RWPE1 (cell line): ENCODE results near the gene RAP1GAP2.
"Not testable (repeated sequence)": the region's sequence is repeated elsewhere in the genome, so short reads cannot be mapped to it uniquely, and the experiment has no call there.

Experiments used
- CTCF ChIA-PET: fragments of 350-600 bp; sonication (Branson Sonifier 250); formaldehyde crosslinking; extraction: SDS; loops from one replicate; lab custom pipeline; 2021; lab: Yijun Ruan, JAX
- POLR2A ChIA-PET: fragments of 400-600 bp; formaldehyde crosslinking; extraction: SDS; loops from one replicate; lab custom pipeline; 2020; ENCODE audit warnings: antibody characterized with exemption; ENCODE audit not compliant: low non-redundant PET; lab: Yijun Ruan, JAX
- DNase-seq: peaks from one replicate; pipeline ENCODE4 v3.0.0; 2012; ENCODE audit warnings: low spot score
- H3K27ac ChIP-seq: fragments of 450-650 bp; 2 replicates; pipeline ENCODE4 v1.5.1; 2017
- CTCF ChIP-seq: fragments of 450-650 bp; conservative IDR thresholded peaks from 2 replicates; pipeline ENCODE4 v1.5.1; 2017; ENCODE audit warnings: low read depth, mild to moderate bottlenecking

The RAP1GAP2 gene

GRCh38 chr17:2778489-2778888, 17.7 kb upstream of the RAP1GAP2 start:
- no peak for TF ChIP-seq CTCF
- DNase-seq, result no peak
- CTCF ChIA-PET, result no interaction called here
- POLR2A ChIA-PET, result no interaction called here
- no peak overlapping the region for H3K27ac ChIP-seq

GRCh38 chr17:2779545-2779944, 16.7 kb upstream of the RAP1GAP2 start:
- no peak for TF ChIP-seq CTCF
- CTCF ChIA-PET, result no interaction called here
- POLR2A ChIA-PET, result no interaction called here

GRCh38 chr17:2780256-2780655, 16.0 kb upstream of the RAP1GAP2 start:
- CTCF ChIA-PET, result no interaction called here

More at GRCh38 chr17:2779545-2779944, 16.7 kb upstream of the RAP1GAP2 start:
- no peak overlapping the region for H3K27ac ChIP-seq
- no peak for DNase-seq

GRCh38 chr17:2780931-2781454, 15.2 kb upstream of the RAP1GAP2 start:
- no peak overlapping the region for H3K27ac ChIP-seq
- DNase-seq, result no peak
- POLR2A ChIA-PET, result no interaction called here
- no peak for TF ChIP-seq CTCF
- CTCF ChIA-PET, result no interaction called here

More at GRCh38 chr17:2780256-2780655, 16.0 kb upstream of the RAP1GAP2 start:
- no peak for DNase-seq
- no peak for TF ChIP-seq CTCF
- POLR2A ChIA-PET, result no interaction called here
- no peak overlapping the region for H3K27ac ChIP-seq

GRCh38 chr17:2781598-2781997, 14.6 kb upstream of the RAP1GAP2 start:
- POLR2A ChIA-PET, H3K27ac ChIP-seq, CTCF ChIA-PET, DNase-seq: not testable (repeated sequence)

- ChIA-PET CTCF (no interaction called here), POLR2A (no interaction called here)
- no peak for TF ChIP-seq CTCF
- no peak for DNase-seq
- no peak overlapping the region for H3K27ac ChIP-seq
Measured at GRCh38 chr17:2782055-2782454, 14.2 kb upstream of the RAP1GAP2 start.

GRCh38 chr17:2783310-2784030, 12.8 kb upstream of the RAP1GAP2 start:
- TF ChIP-seq CTCF, result no peak
- POLR2A ChIA-PET, result no interaction called here
- no peak overlapping the region for H3K27ac ChIP-seq
- DNase-seq, result no peak
- CTCF ChIA-PET, result interaction anchor here (0.8 kb wide), 1 partner anchor 10 kb away, joined by 3 read pairs; no protein-coding TSS in a partner anchor
